GM12878 (cell line): ENCODE data around the gene ATF6.

ENCODE experiments used
- NBN ChIP-seq: fragments of 450-650 bp; IDR thresholded peaks from 2 replicates; pipeline ENCODE4 v1.6.1; 2016
- TF ChIP-seq, protein P1 (sequence below), 3 experiments: IDR thresholded peaks in 2 of 3; conservative IDR thresholded peaks in 1 of 3; 2 replicates each; pipeline ENCODE4 v1.5.1; 2011; ENCODE audit warnings: low read depth in 3 of 3, low read length in 3 of 3, mild to moderate bottlenecking in 3 of 3, control low read depth in 2 of 3, moderate library complexity in 2 of 3, inconsistent platforms in 1 of 3, mixed read lengths in 1 of 3; ENCODE audit not compliant: control insufficient read depth in 2 of 3, insufficient read depth in 1 of 3; ENCODE audit errors: extremely low read depth in 1 of 3

DNA sequence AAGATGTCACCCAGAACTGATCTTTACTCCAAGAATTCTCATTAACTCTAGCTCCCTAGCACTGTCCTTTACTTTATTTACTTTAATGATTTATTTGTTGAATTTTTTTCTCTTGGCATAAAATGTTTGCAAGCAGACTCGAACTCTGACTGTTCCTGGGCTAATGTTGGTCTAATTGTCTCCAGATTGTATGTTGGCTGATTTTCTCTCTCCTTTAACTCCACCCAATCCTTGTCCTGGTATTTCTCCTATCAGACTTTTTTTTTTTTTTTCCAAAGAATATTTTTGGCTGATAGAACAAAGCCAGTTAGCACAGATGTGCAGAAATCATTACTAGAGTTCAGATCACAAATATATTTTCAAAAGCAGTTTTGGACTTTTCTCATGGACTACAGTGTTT, 82.6 kb downstream of the ATF6 start:
- no peak for TF ChIP-seq NBN
- TF ChIP-seq, protein P1, sequence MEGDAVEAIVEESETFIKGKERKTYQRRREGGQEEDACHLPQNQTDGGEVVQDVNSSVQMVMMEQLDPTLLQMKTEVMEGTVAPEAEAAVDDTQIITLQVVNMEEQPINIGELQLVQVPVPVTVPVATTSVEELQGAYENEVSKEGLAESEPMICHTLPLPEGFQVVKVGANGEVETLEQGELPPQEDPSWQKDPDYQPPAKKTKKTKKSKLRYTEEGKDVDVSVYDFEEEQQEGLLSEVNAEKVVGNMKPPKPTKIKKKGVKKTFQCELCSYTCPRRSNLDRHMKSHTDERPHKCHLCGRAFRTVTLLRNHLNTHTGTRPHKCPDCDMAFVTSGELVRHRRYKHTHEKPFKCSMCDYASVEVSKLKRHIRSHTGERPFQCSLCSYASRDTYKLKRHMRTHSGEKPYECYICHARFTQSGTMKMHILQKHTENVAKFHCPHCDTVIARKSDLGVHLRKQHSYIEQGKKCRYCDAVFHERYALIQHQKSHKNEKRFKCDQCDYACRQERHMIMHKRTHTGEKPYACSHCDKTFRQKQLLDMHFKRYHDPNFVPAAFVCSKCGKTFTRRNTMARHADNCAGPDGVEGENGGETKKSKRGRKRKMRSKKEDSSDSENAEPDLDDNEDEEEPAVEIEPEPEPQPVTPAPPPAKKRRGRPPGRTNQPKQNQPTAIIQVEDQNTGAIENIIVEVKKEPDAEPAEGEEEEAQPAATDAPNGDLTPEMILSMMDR (IDR thresholded peaks at IDR 0.05 in 2 of 3, conservative IDR thresholded peaks at IDR 0.05 in 1 of 3; ENCODE audit: control insufficient read depth in 2 of 3, extremely low read depth in 1 of 3, insufficient read depth in 1 of 3, low read depth in 3 of 3, low read length in 3 of 3), result no peak
